HL-60 (cell line): ENCODE measurements around the gene EPB41L4B.

Experiments
- DNase-seq, 2 experiments: peaks; one replicate each; pipeline ENCODE4 v3.0.0-alpha.2; 2010 to 2020; ENCODE audit warnings: low read depth in 1 of 2, low spot score in 1 of 2
- H3K27ac ChIP-seq: fragments of 250-450 bp; sonication (Bioruptor Pico); replicated peaks from 2 replicates; pipeline ENCODE4 v1.5.1; 2020; ENCODE audit warnings: mild to moderate bottlenecking, moderate library complexity
- H3K27me3 ChIP-seq: fragments of 250-450 bp; sonication (Bioruptor Pico); 2 replicates; pipeline ENCODE4 v1.5.1; 2021; ENCODE audit warnings: mild to moderate bottlenecking, moderate library complexity; ENCODE audit not compliant: insufficient read depth, poor library complexity, severe bottlenecking
- H3K4me3 ChIP-seq: replicated peaks from 2 replicates; pipeline ENCODE4 v1.5.1; 2011; ENCODE audit warnings: mild to moderate bottlenecking, control low read depth, low read length; ENCODE audit not compliant: insufficient read depth
- CTCF ChIP-seq: IDR thresholded peaks from one replicate; pipeline ENCODE4 v1.5.1; 2011; ENCODE audit warnings: low read length, control low read depth, inconsistent platforms; ENCODE audit not compliant: insufficient read depth
- GABPA ChIP-seq: IDR thresholded peaks from 2 replicates; pipeline ENCODE4 v1.6.1; 2012; ENCODE audit warnings: low read depth
- POLR2AphosphoS5 ChIP-seq: IDR thresholded peaks from 2 replicates; pipeline ENCODE4 v1.6.1; 2012; ENCODE audit warnings: low read depth
- REST ChIP-seq: IDR thresholded peaks from 2 replicates; pipeline ENCODE4 v1.6.1; 2012; ENCODE audit warnings: low read depth; ENCODE audit not compliant: insufficient replicate concordance
- SPI1 ChIP-seq: IDR thresholded peaks from 2 replicates; pipeline ENCODE4 v1.6.1; 2012; ENCODE audit warnings: low read depth, mild to moderate bottlenecking, borderline replicate concordance

EPB41L4B gene

GRCh38 chr9:109303900-109304299 lies 17.0 kb downstream of the EPB41L4B start:
- DNase-seq: no peak
- Histone ChIP-seq H3K27ac (no peak overlapping the region), H3K4me3 (no peak overlapping the region), H3K27me3 (peaks cover 2% of the 10 kb centered on the region)
- no peak for TF ChIP-seq SPI1
- TF ChIP-seq REST: no peak
- no peak for TF ChIP-seq POLR2AphosphoS5
- no peak for TF ChIP-seq CTCF
- no peak for TF ChIP-seq GABPA

GRCh38 chr9:109302606-109303005 lies 18.3 kb downstream of the EPB41L4B start:
- Histone ChIP-seq H3K4me3 (no peak overlapping the region), H3K27me3 (no peaks in the 10 kb centered on the region), H3K27ac (no peak overlapping the region)
- DNase-seq: no peak
- TF ChIP-seq POLR2AphosphoS5: no peak

GRCh38 chr9:109301012-109301411 lies 19.8 kb downstream of the EPB41L4B start:
- DNase-seq: no peak
- Histone ChIP-seq H3K27ac (no peak overlapping the region), H3K27me3 (no peaks in the 10 kb centered on the region), H3K4me3 (no peak overlapping the region)
- no peak for TF ChIP-seq GABPA
- TF ChIP-seq SPI1: no peak
- TF ChIP-seq REST: no peak
- TF ChIP-seq CTCF: no peak
- TF ChIP-seq POLR2AphosphoS5: no peak

GRCh38 chr9:109299891-109300290 lies 21.0 kb downstream of the EPB41L4B start:
- H3K27ac ChIP-seq: no peak overlapping the region
- no peak for DNase-seq
- no peak overlapping the region for H3K4me3 ChIP-seq
- TF ChIP-seq POLR2AphosphoS5 (no peak), CTCF (no peak), REST (no peak), SPI1 (no peak), GABPA (no peak)
- no peaks in the 10 kb centered on the region for H3K27me3 ChIP-seq
